ENCODE results near the gene PCBP3.

PCBP3 gene

GRCh38 chr21:45875416-45875760 is 231.9 kb downstream of the PCBP3 start:
- Histone ChIP-seq H3K27me3 (ENCODE audit: insufficient read depth, insufficient read length) (no peaks in the 10 kb centered on the region), H3K9me3 (ENCODE audit: insufficient read depth, low read length) (no peaks in the 10 kb centered on the region), H3K4me1 (ENCODE audit: insufficient read depth, insufficient read length) (peaks cover 29% of the 10 kb centered on the region), H3K36me3 (ENCODE audit: insufficient read depth, insufficient read length, low read length) (no peaks in the 10 kb centered on the region), H3K4me3 (ENCODE audit: insufficient read length, low read depth) (no peak overlapping the region), H3K9ac (ENCODE audit: insufficient read length, low read depth) (no peak overlapping the region)
- no peak for DNase-seq (ENCODE audit: low read depth, low spot score)
- TF ChIP-seq ZNF274 (IDR thresholded peaks at IDR 0.05; ENCODE audit: low read depth, low read length) = no peak
- no peak for TF ChIP-seq YY1 (IDR thresholded peaks at IDR 0.05; ENCODE audit: insufficient read depth, insufficient read length)
- no peak for TF ChIP-seq SUZ12 (IDR thresholded peaks at IDR 0.05; ENCODE audit: extremely low read depth, insufficient read depth, insufficient read length)

- peaks cover 33% of the 10 kb centered on the region for H3K4me1 ChIP-seq (ENCODE audit: insufficient read depth, insufficient read length)
- no peaks in the 10 kb centered on the region for H3K9me3 ChIP-seq (ENCODE audit: insufficient read depth, low read length)
- no peak for DNase-seq (ENCODE audit: low read depth, low spot score)
- TF ChIP-seq SUZ12 (IDR thresholded peaks at IDR 0.05; ENCODE audit: extremely low read depth, insufficient read depth, insufficient read length) (no peak), YY1 (IDR thresholded peaks at IDR 0.05; ENCODE audit: insufficient read depth, insufficient read length) (no peak), ZNF274 (IDR thresholded peaks at IDR 0.05; ENCODE audit: low read depth, low read length) (no peak)
- H3K27me3 ChIP-seq (ENCODE audit: insufficient read depth, insufficient read length) = peaks cover 3% of the 10 kb centered on the region
- H3K4me3 ChIP-seq (ENCODE audit: insufficient read length, low read depth) = no peak overlapping the region
- H3K9ac ChIP-seq (ENCODE audit: insufficient read length, low read depth) = no peak overlapping the region
- H3K36me3 ChIP-seq (ENCODE audit: insufficient read depth, insufficient read length, low read length) = no peaks in the 10 kb centered on the region
Observed at GRCh38 chr21:45875881-45876280, 232.4 kb downstream of the PCBP3 start.

- TF ChIP-seq ZNF274 (IDR thresholded peaks at IDR 0.05; ENCODE audit: low read depth, low read length) (no peak), SUZ12 (IDR thresholded peaks at IDR 0.05; ENCODE audit: extremely low read depth, insufficient read depth, insufficient read length) (no peak), YY1 (IDR thresholded peaks at IDR 0.05; ENCODE audit: insufficient read depth, insufficient read length) (no peak)
- no peak overlapping the region for H3K4me3 ChIP-seq (ENCODE audit: insufficient read length, low read depth)
- no peaks in the 10 kb centered on the region for H3K36me3 ChIP-seq (ENCODE audit: insufficient read depth, insufficient read length, low read length)
- peak overlapping the region; percentile 1 for H3K9ac ChIP-seq (ENCODE audit: insufficient read length, low read depth)
- peaks cover 33% of the 10 kb centered on the region for H3K4me1 ChIP-seq (ENCODE audit: insufficient read depth, insufficient read length)
- peaks cover 3% of the 10 kb centered on the region for H3K27me3 ChIP-seq (ENCODE audit: insufficient read depth, insufficient read length)
- DNase-seq (ENCODE audit: low read depth, low spot score) = no peak
- no peaks in the 10 kb centered on the region for H3K9me3 ChIP-seq (ENCODE audit: insufficient read depth, low read length)
Observed at GRCh38 chr21:45876381-45877170, 233.1 kb downstream of the PCBP3 start.

GRCh38 chr21:45877171-45877438 is 233.6 kb downstream of the PCBP3 start:
- H3K27me3 ChIP-seq (ENCODE audit: insufficient read depth, insufficient read length) = peaks cover 3% of the 10 kb centered on the region
- H3K36me3 ChIP-seq (ENCODE audit: insufficient read depth, insufficient read length, low read length) = no peaks in the 10 kb centered on the region
- no peak overlapping the region for H3K9ac ChIP-seq (ENCODE audit: insufficient read length, low read depth)
- no peak overlapping the region for H3K4me3 ChIP-seq (ENCODE audit: insufficient read length, low read depth)
- H3K9me3 ChIP-seq (ENCODE audit: insufficient read depth, low read length) = no peaks in the 10 kb centered on the region
- H3K4me1 ChIP-seq (ENCODE audit: insufficient read depth, insufficient read length) = peaks cover 30% of the 10 kb centered on the region
- TF ChIP-seq YY1 (IDR thresholded peaks at IDR 0.05; ENCODE audit: insufficient read depth, insufficient read length) (no peak), ZNF274 (IDR thresholded peaks at IDR 0.05; ENCODE audit: low read depth, low read length) (no peak), SUZ12 (IDR thresholded peaks at IDR 0.05; ENCODE audit: extremely low read depth, insufficient read depth, insufficient read length) (no peak)
- DNase-seq (ENCODE audit: low read depth, low spot score) = no peak

- peaks cover 30% of the 10 kb centered on the region for H3K4me1 ChIP-seq (ENCODE audit: insufficient read depth, insufficient read length)
- DNase-seq (ENCODE audit: low read depth, low spot score) = no peak
Observed at GRCh38 chr21:45877821-45878469, 234.4 kb downstream of the PCBP3 start.

GRCh38 chr21:45880097-45881068 is 236.9 kb downstream of the PCBP3 start:
- no peaks in the 10 kb centered on the region for H3K36me3 ChIP-seq (ENCODE audit: insufficient read depth, insufficient read length, low read length)
- no peaks in the 10 kb centered on the region for H3K9me3 ChIP-seq (ENCODE audit: insufficient read depth, low read length)
- peaks cover 3% of the 10 kb centered on the region for H3K27me3 ChIP-seq (ENCODE audit: insufficient read depth, insufficient read length)
- DNase-seq (ENCODE audit: low read depth, low spot score) = peak; percentile 81
- H3K4me1 ChIP-seq (ENCODE audit: insufficient read depth, insufficient read length) = peaks cover 23% of the 10 kb centered on the region
- TF ChIP-seq SUZ12 (IDR thresholded peaks at IDR 0.05; ENCODE audit: extremely low read depth, insufficient read depth, insufficient read length) (no peak), ZNF274 (IDR thresholded peaks at IDR 0.05; ENCODE audit: low read depth, low read length) (no peak), YY1 (IDR thresholded peaks at IDR 0.05; ENCODE audit: insufficient read depth, insufficient read length) (no peak)
- H3K9ac ChIP-seq (ENCODE audit: insufficient read length, low read depth) = no peak overlapping the region
- H3K4me3 ChIP-seq (ENCODE audit: insufficient read length, low read depth) = no peak overlapping the region

More at GRCh38 chr21:45877821-45878469, 234.4 kb downstream of the PCBP3 start:
- Histone ChIP-seq H3K27me3 (ENCODE audit: insufficient read depth, insufficient read length) (peaks cover 3% of the 10 kb centered on the region), H3K9ac (ENCODE audit: insufficient read length, low read depth) (no peak overlapping the region), H3K4me3 (ENCODE audit: insufficient read length, low read depth) (no peak overlapping the region), H3K36me3 (ENCODE audit: insufficient read depth, insufficient read length, low read length) (no peaks in the 10 kb centered on the region), H3K9me3 (ENCODE audit: insufficient read depth, low read length) (no peaks in the 10 kb centered on the region)
- TF ChIP-seq SUZ12 (IDR thresholded peaks at IDR 0.05; ENCODE audit: extremely low read depth, insufficient read depth, insufficient read length) (no peak), ZNF274 (IDR thresholded peaks at IDR 0.05; ENCODE audit: low read depth, low read length) (no peak), YY1 (IDR thresholded peaks at IDR 0.05; ENCODE audit: insufficient read depth, insufficient read length) (no peak)
